Central memory CD4-positive, alpha-beta T cell (primary cell): ENCODE measurements around the gene OSBPL6.
A peak's percentile ranks its signal among the peaks of the same experiment; 100 is the strongest.

Experiments
- DNase-seq: peaks from one replicate; pipeline ENCODE4 v3.0.0; 2022

The OSBPL6 gene

DNA sequence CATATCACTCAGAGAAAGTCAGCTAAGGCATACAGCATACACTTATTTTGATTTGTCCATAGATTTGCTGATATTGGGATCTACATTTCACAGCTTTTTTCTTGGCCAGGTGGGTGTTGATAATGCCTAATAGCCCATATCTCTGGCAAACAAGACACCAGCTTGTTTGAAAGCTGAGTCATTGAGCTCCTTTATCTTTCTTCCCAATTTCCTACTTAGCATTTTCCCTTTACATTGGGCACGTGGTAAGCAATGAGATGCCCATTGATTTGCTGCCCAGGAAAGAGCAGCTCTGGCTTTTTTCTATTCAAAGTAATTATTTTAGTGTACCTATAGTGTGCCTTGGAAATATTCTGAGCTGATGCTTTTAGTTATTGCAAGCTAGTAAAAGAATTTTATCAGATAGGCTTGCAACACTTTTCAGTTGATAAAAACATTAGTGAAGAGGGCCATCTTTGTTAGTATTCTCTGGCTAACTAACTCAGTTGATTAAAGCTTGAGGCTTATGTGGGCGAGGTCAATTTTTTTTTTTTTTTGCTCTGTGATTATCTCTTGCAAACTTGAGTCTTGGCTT is 79.6 kb downstream of the OSBPL6 start:
- DNase-seq, result no peak

DNA sequence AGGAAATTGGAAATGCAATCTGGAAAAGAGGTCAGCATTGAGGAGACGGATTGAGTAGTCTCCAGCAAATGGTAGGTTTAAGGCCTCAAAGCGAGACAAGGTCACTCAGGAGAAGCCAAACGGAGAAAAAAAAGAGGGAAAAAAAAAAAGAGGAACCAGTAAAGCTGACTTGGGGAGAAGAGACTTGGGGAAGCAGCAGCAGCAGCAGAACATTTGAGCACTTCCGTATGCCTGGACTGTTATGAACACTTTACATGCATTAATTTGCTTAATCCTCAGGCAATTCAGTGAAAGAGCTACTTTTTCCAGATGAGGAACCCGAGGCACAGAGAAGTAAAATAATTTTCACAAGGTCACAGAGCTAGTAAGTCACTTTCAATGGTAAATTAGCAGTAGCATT is 81.3 kb downstream of the OSBPL6 start:
- DNase-seq, result no peak

DNA sequence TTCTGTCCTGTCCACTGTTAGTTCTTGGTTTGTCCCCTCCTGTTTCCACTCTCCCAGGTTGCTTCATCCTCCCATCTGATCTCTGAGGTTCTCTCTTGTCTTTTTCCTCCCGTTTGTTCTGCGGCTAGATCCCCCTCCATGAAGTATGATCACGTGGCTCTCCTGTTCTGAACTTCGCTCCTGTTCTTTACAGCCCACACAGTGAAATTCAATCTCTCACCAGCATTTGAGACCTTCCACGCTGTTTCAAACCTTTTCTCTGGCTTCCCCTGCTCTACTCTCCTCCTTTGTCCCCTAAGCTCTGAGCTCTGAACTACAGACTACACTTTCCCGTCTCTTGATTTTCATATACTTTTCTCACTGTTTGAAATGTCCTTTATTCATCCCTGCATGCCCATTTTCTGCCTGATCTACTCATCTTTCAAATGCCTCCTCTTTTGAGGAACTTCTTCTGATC is 83.5 kb downstream of the OSBPL6 start:
- no peak for DNase-seq

DNA sequence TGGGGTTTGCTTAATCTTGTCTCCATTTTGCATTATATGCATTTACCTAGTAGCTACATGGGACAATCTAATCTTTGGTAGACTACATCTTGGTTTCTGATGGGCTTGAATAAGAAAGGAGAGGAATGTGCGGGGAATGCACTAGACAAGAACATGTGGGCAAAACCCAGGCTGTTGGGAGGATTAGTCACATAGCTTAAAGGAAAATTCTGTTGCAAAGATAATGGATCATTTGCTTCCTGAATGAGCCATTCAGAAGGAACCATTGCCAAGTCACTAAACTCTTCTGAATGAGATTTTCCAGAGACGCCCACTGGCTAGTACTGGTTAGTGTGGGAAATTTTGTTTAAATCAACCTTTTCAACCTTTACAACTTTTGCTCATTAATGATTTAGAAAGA is 84.8 kb downstream of the OSBPL6 start:
- DNase-seq, result no peak

DNA sequence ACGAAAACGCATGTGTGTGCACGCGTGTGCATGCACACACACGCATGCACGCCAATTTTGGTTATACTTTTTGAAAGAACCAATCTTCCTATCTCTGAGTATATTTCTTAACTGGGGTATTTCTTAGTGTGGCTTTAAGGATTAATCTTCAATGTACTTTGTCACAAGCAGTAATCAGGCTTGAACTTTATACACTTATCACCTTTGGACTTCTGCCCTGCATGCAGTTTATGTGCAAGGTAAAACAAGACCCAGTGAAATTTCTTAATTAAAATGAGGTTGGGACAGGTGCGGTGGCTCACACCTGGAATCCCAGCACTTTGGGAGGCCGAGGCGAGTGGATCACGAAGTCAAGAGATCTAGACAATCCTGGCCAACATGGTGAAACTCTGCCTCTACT is 85.3 kb downstream of the OSBPL6 start:
- DNase-seq, result no peak

GRCh38 chr2:178280244-178280852 is 86.0 kb downstream of the OSBPL6 start:
- peak; percentile 28 for DNase-seq

GRCh38 chr2:178282075-178282815 is 87.9 kb downstream of the OSBPL6 start:
- no peak for DNase-seq

GRCh38 chr2:178283341-178283918 is 89.1 kb downstream of the OSBPL6 start:
- no peak for DNase-seq

DNA sequence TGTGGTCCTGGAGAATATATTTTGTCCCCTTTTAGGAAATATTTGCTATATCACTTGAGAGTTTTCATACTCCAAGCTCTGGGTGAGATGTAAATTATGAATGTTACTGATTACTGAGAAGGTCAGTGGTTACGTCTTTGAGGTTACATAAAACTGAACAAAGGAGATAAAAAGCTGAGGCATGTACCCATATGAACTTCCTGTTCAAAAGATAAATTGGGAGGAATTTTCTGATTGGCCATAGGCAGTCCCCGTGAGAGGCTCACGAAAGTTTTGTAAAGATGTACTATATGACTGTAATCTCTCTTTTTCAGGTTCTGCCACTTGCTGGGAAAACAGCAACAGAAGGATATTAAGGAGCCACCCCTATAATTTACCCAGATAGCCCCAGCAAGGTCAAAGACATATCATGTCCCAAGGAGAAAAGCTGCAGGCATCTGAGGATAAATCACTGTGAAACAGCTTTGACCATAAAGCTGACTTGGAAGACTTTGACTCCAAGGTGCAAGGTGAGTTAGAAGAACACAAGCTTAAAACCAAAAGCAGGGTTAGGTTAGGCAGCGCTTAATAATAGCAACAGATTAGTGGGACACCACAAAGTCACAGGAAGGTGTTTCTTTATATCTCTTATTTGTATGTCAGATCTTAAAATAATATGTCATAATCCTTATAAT is 90.4 kb downstream of the OSBPL6 start:
- DNase-seq, result no peak

GRCh38 chr2:178285287-178285615 is 90.9 kb downstream of the OSBPL6 start:
- DNase-seq, result no peak

- no peak for DNase-seq
Measured at GRCh38 chr2:178286636-178287035, 92.3 kb downstream of the OSBPL6 start.

GRCh38 chr2:178287652-178288344 is 93.5 kb downstream of the OSBPL6 start:
- DNase-seq, result no peak

DNA sequence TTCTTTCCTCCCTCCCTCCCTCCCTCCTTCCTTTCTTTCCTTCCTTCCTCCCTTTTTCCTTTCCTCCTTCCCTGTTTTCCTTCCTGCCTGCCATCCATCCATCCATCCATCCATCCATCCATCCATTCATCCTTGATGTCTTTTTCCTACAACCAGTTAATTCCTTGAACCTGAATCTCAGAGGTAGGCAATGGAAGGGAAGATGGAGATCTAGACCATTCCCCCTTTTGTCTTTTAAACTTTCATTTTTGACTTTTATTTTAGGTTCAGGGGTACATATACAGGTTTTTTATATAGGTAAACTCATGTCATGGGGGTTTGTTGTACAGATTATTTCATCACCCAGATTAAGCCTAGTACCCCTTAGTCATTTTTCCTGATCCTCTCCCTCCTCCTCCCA is 97.4 kb downstream of the OSBPL6 start:
- DNase-seq, result no peak

- no peak for DNase-seq
Measured at GRCh38 chr2:178292586-178292985, 98.3 kb downstream of the OSBPL6 start.

DNA sequence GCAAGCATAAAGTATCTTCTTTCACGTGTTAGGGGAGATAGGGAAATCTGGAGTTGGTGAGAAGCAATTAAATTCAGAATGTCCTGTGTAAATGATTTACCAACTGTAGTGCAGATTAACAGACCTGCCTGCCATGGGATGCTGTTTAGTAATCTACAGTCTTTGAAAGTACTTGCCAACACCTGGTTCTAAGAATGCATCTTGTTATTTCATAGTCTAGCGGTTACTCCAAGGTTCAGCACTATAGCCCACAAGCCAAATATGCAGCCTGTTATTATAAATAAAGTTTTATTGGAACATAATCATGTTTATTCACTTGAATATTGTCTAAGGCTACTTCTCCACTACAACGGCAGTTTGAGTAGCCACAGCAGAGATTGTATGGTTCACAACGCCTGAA is 100.8 kb downstream of the OSBPL6 start:
- DNase-seq, result no peak

GRCh38 chr2:178295906-178296305 is 101.6 kb downstream of the OSBPL6 start:
- no peak for DNase-seq

GRCh38 chr2:178296394-178297090 is 102.2 kb downstream of the OSBPL6 start:
- no peak for DNase-seq

DNA sequence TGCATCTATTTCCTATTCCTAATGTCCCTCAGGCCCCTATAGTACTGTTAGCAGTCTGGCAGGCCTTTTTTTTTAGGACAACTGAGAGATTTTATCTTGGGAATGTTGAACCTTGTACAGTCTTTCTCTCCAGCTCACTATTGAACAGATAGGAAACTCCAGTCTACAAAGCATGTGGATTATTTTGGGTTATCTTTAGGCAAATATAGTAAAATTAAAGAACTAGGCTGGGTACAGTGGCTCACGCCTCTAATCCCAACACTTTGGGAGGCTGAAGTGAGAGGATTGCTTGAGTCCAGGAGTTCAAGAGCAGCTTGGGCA is 102.7 kb downstream of the OSBPL6 start:
- no peak for DNase-seq

- no peak for DNase-seq
Measured at GRCh38 chr2:178298785-178299212, 104.5 kb downstream of the OSBPL6 start.

GRCh38 chr2:178301649-178302238 is 107.4 kb downstream of the OSBPL6 start:
- DNase-seq, result no peak

GRCh38 chr2:178304333-178304732 is 110.0 kb downstream of the OSBPL6 start:
- DNase-seq, result no peak
